Hepatocyte (in vitro differentiated cells): ENCODE results near the gene SSTR4. TPM values are rescaled to one million over a fixed set of nuclear protein-coding genes. Genes with fewer than 3 reads are reported as not detected.
"Not testable (repeated sequence)": the region's sequence is repeated elsewhere in the genome, so short reads cannot be mapped to it uniquely, and the experiment has no call there.

ENCODE experiments used
- DNase-seq: peaks from one replicate; pipeline ENCODE4 v3.0.0-alpha.2; 2016; ENCODE audit warnings: low spot score
- H2AFZ ChIP-seq: fragments of 200-600 bp; sonication (generic); 2 replicates; pipeline ENCODE4 v1.6.0; 2016; ENCODE audit warnings: antibody characterized with exemption, mild to moderate bottlenecking
- H3K27ac ChIP-seq: fragments of 200-600 bp; sonication (generic); 2 replicates; pipeline ENCODE4 v1.5.1; 2016; ENCODE audit warnings: mild to moderate bottlenecking
- H3K27me3 ChIP-seq: fragments of 200-600 bp; sonication (generic); 2 replicates; pipeline ENCODE4 v1.6.1; 2016
- H3K36me3 ChIP-seq: fragments of 200-600 bp; sonication (generic); replicated peaks from 2 replicates; pipeline ENCODE4 v1.5.1; 2016; ENCODE audit warnings: low read depth; ENCODE audit not compliant: insufficient read depth
- H3K4me1 ChIP-seq: fragments of 200-600 bp; sonication (generic); 2 replicates; pipeline ENCODE4 v1.5.1; 2016; ENCODE audit warnings: mild to moderate bottlenecking, moderate library complexity; ENCODE audit not compliant: insufficient read depth
- H3K4me2 ChIP-seq: fragments of 200-600 bp; sonication (generic); 2 replicates; pipeline ENCODE4 v1.6.0; 2016
- H3K4me3 ChIP-seq: fragments of 200-600 bp; sonication (generic); 2 replicates; pipeline ENCODE4 v1.5.1; 2016; ENCODE audit warnings: mild to moderate bottlenecking
- H3K79me2 ChIP-seq: fragments of 200-600 bp; sonication (generic); 2 replicates; pipeline ENCODE4 v1.6.0; 2017; ENCODE audit warnings: mild to moderate bottlenecking
- H3K9me2 ChIP-seq: fragments of 200-600 bp; sonication (generic); replicated peaks from 2 replicates; pipeline ENCODE4 v1.6.0; 2017; ENCODE audit warnings: mild to moderate bottlenecking; ENCODE audit not compliant: insufficient read depth
- H3K9me3 ChIP-seq: fragments of 200-600 bp; sonication (generic); 2 replicates; pipeline ENCODE4 v1.5.1; 2016; ENCODE audit warnings: low read depth, mild to moderate bottlenecking
- H4K20me1 ChIP-seq: fragments of 200-600 bp; sonication (generic); 2 replicates; pipeline ENCODE4 v1.6.0; 2016; ENCODE audit warnings: mild to moderate bottlenecking; ENCODE audit not compliant: insufficient read depth, poor library complexity, severe bottlenecking
- CTCF ChIP-seq: fragments of 200-600 bp; sonication (generic); IDR thresholded peaks from 2 replicates; pipeline ENCODE4 v1.5.1; 2016; ENCODE audit warnings: antibody characterized with exemption, mild to moderate bottlenecking; ENCODE audit not compliant: poor library complexity
- EZH2 ChIP-seq: fragments of 200-600 bp; sonication (generic); IDR thresholded peaks from 2 replicates; pipeline ENCODE4 v1.6.1; 2016; ENCODE audit warnings: antibody characterized with exemption, mild to moderate bottlenecking, borderline replicate concordance
- EZH2phosphoT487 ChIP-seq: fragments of 200-600 bp; sonication (generic); IDR thresholded peaks from one replicate; pipeline ENCODE4 v1.6.1; 2018; ENCODE audit warnings: antibody characterized with exemption, mild to moderate bottlenecking, low read depth, moderate library complexity; ENCODE audit not compliant: unreplicated experiment, severe bottlenecking
- WGBS: methylation state at CpG from one replicate; pipeline ENCODE4 v1.1.6; 2016; ENCODE audit warnings: low lambda C conversion rate; ENCODE audit errors: missing lambda C conversion rate; 5-methylcytosine and 5-hydroxymethylcytosine counted together
- polyA plus RNA-seq: library from polyadenylated mRNA; unstranded; fragments of >200 nt; fragmentation: Nextera tagmentation; extraction: Ambion mirVana; gene quantifications from 2 replicates; pipeline ENCODE4 v1.2.1, GENCODE V29; 2016
- total RNA-seq: library from RNA; depleted of rRNA; stranded (reverse); fragments of >200 nt; gene quantifications from 2 replicates; pipeline ENCODE4 v1.2.3, GENCODE V29; 2014

The SSTR4 gene
- total RNA-seq (0.24 and 0.53 TPM in 2 replicates), polyA plus RNA-seq (0.60 TPM in 1 of 2 replicates, not detected in the other)

GRCh38 chr20:23034721-23035671, at the start of gene SSTR4:
Gene SSTR4, plus strand, starts transcription at chr20:23035312. Its CDS starts 172 bp downstream, at chr20:23035484.
- no peak for TF ChIP-seq CTCF
- TF ChIP-seq EZH2phosphoT487, result no peak
- TF ChIP-seq EZH2, result no peak
- Histone ChIP-seq H2AFZ (no peak within 1 kb of the TSS), H4K20me1 (no peaks in the 10 kb centered on the region), H3K4me1 (peaks cover 3% of the 10 kb centered on the region), H3K27ac (no peak within 1 kb of the TSS), H3K4me3 (no peak within 1 kb of the TSS), H3K36me3 (no peaks in the 10 kb centered on the region), H3K9me2 (no peaks in the 10 kb centered on the region), H3K27me3 (peaks cover 48% of the 10 kb centered on the region), H3K79me2 (no peaks in the 10 kb centered on the region), H3K9me3 (no peaks in the 10 kb centered on the region), H3K4me2 (peak within 1 kb of the TSS; percentile 78)
- 39% methylated on average over 21 of the region's 83 CpGs for WGBS
- DNase-seq, result peak; percentile 35

GRCh38 chr20:22986601-22987000, 48.5 kb upstream of the SSTR4 start:
- Histone ChIP-seq H2AFZ (no peak overlapping the region), H3K27ac (no peak overlapping the region), H3K4me1 (peaks cover 8% of the 10 kb centered on the region), H3K4me3 (no peak overlapping the region), H3K4me2 (no peak overlapping the region), H4K20me1 (no peaks in the 10 kb centered on the region), H3K27me3 (no peaks in the 10 kb centered on the region), H3K36me3 (no peaks in the 10 kb centered on the region), H3K79me2 (no peaks in the 10 kb centered on the region), H3K9me3 (no peaks in the 10 kb centered on the region), H3K9me2 (no peaks in the 10 kb centered on the region)
- DNase-seq, result no peak
- WGBS, result 87% methylated on average over 1 of the region's 1 CpG
- TF ChIP-seq EZH2 (no peak), EZH2phosphoT487 (no peak), CTCF (no peak)

- not testable (repeated sequence) for H3K27me3 ChIP-seq, H4K20me1 ChIP-seq, H3K27ac ChIP-seq, H3K4me2 ChIP-seq, H3K4me3 ChIP-seq, H3K36me3 ChIP-seq, H3K79me2 ChIP-seq, H3K9me3 ChIP-seq, DNase-seq, H2AFZ ChIP-seq, H3K4me1 ChIP-seq, H3K9me2 ChIP-seq
- WGBS, result 80% methylated on average over 3 of the region's 3 CpGs
Measured at GRCh38 chr20:22991424-22991823, 43.7 kb upstream of the SSTR4 start.

GRCh38 chr20:22993823-22994222, 41.3 kb upstream of the SSTR4 start:
- Histone ChIP-seq H3K27me3 (no peaks in the 10 kb centered on the region), H3K27ac (no peak overlapping the region), H3K4me1 (no peaks in the 10 kb centered on the region), H3K9me3 (no peaks in the 10 kb centered on the region), H3K36me3 (no peaks in the 10 kb centered on the region), H4K20me1 (no peaks in the 10 kb centered on the region), H3K9me2 (no peaks in the 10 kb centered on the region), H2AFZ (no peak overlapping the region), H3K79me2 (no peaks in the 10 kb centered on the region), H3K4me3 (no peak overlapping the region), H3K4me2 (no peak overlapping the region)
- no peak for DNase-seq
- 96% methylated on average over 2 of the region's 2 CpGs for WGBS
- TF ChIP-seq CTCF (no peak), EZH2phosphoT487 (no peak), EZH2 (no peak)
